Left ventricle myocardium inferior (tissue), 1 donor: ENCODE results near the gene CALB2. TPM values are rescaled to one million over a fixed set of nuclear protein-coding genes. Genes with fewer than 3 reads are reported as not detected.

Source experiments
- DNase-seq: peaks from one replicate; pipeline ENCODE4 v3.0.0-alpha.2; 2020
- H3K27ac ChIP-seq: fragments of 200-600 bp; replicated peaks from 2 replicates; pipeline ENCODE4 v1.8.0; 2021
- H3K27me3 ChIP-seq: fragments of 200-600 bp; 2 replicates; pipeline ENCODE4 v1.8.0; 2021; ENCODE audit warnings: low read depth
- H3K36me3 ChIP-seq: fragments of 200-600 bp; 2 replicates; pipeline ENCODE4 v1.8.0; 2021
- H3K4me1 ChIP-seq: fragments of 200-600 bp; 2 replicates; pipeline ENCODE4 v1.8.0; 2021
- H3K4me3 ChIP-seq: fragments of 200-600 bp; 2 replicates; pipeline ENCODE4 v1.8.0; 2021; ENCODE audit warnings: mild to moderate bottlenecking, moderate library complexity
- H3K9me3 ChIP-seq: fragments of 200-600 bp; replicated peaks from 2 replicates; pipeline ENCODE4 v1.8.0; 2021
- intact Hi-C: fragments of 100-400 bp; cut with micrococcal nuclease; formaldehyde crosslinking; loops from one replicate; pipeline ENCODE4 v1.11.0; 2022
- total RNA-seq: library from RNA; stranded (reverse); fragmentation: NEBNext Ultra II Directional; extraction: Animal tissue kit (Norgen Biotek cat#: 25700); gene quantifications from one replicate; pipeline ENCODE4 v1.2.1, GENCODE V29; 2021
- TF ChIP-seq, protein P1 (sequence below): fragments of 200-600 bp; IDR thresholded peaks from 2 replicates; pipeline ENCODE4 v1.8.0; 2021; ENCODE audit warnings: antibody characterized with exemption, mild to moderate bottlenecking, borderline replicate concordance
- donor health status: DM: no; HTN: yes; CAD: no; lungs with severe emphysema.

CALB2 gene
- total RNA-seq, 1 donor from 2014 or later: 0.36 TPM

DNA sequence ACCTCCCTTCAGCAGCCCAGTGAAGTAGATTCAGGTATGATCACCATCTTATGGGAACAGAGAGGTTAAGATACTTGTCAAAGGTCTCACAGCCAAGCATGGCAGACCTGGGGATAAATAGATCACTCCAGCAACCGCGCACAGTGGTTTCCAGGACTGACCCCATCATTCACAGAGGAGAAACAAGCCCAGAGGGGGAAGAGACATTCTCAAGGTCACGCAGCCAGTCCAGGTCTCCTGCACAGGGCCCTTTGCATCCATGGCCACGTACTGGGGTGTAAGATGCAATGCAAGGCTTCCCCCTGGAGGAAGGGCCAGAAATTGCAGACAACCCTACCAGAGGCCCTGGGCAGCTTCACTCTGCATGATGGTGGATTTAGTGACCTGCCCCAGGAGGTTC lies 63.4 kb downstream of the CALB2 start:
- H3K27me3 ChIP-seq: peaks cover 87% of the 10 kb centered on the region

DNA sequence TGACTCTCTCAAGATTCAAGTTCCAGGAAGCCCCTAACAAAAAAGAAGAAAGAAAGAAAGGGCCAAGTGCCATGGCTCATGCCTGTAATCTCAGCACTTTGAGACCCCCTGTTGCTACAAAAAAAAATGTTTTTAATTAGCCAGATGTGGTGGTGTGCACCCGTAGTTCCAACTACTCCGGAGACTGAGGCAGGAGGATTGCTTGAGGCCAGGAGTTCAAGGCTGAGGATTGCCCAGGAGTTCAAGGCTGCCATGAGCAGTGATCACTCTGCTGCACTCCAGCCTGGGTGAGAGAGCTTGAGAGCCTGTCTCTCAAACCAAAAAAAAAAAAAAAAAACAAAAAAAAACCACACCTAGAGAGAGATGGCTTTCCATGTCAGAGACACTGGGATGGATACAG lies 64.5 kb downstream of the CALB2 start:
- DNase-seq: no peak
- Histone ChIP-seq H3K9me3 (peaks cover 16% of the 10 kb centered on the region), H3K27me3 (peaks cover 87% of the 10 kb centered on the region), H3K36me3 (no peaks in the 10 kb centered on the region), H3K27ac (no peak overlapping the region), H3K4me1 (no peaks in the 10 kb centered on the region), H3K4me3 (no peak overlapping the region)
- TF ChIP-seq, protein P1, sequence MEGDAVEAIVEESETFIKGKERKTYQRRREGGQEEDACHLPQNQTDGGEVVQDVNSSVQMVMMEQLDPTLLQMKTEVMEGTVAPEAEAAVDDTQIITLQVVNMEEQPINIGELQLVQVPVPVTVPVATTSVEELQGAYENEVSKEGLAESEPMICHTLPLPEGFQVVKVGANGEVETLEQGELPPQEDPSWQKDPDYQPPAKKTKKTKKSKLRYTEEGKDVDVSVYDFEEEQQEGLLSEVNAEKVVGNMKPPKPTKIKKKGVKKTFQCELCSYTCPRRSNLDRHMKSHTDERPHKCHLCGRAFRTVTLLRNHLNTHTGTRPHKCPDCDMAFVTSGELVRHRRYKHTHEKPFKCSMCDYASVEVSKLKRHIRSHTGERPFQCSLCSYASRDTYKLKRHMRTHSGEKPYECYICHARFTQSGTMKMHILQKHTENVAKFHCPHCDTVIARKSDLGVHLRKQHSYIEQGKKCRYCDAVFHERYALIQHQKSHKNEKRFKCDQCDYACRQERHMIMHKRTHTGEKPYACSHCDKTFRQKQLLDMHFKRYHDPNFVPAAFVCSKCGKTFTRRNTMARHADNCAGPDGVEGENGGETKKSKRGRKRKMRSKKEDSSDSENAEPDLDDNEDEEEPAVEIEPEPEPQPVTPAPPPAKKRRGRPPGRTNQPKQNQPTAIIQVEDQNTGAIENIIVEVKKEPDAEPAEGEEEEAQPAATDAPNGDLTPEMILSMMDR: no peak
- intact Hi-C loops: no loop called here

More for the DNA sequence above, 63.4 kb downstream of the CALB2 start:
- Histone ChIP-seq H3K9me3 (peaks cover 10% of the 10 kb centered on the region), H3K4me1 (no peaks in the 10 kb centered on the region), H3K27ac (no peak overlapping the region), H3K36me3 (no peaks in the 10 kb centered on the region), H3K4me3 (no peak overlapping the region)
- TF ChIP-seq, protein P1: no peak
- DNase-seq: no peak
- intact Hi-C loops: no loop called here

DNA sequence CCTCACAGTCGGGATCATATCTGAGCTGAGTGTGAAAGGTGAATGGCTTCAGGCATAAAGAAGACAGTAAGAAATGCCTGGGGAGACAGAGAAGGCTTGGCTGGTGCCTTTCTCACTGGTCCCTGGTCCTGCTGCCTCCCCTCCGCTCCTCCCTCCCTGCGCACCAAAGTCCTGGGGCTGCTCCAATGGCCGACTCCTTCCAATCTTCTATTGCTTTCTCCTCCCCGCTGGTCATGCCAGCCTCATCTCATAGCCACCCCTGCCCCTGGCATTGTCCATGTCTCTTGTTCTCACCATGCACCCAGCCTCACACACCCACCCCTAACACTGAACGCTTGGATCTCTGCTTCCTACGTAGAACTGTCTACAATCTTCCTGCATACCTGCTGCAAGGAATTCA lies 65.3 kb downstream of the CALB2 start:
- no peak overlapping the region for H3K4me3 ChIP-seq
- intact Hi-C loops: no loop called here
- peaks cover 95% of the 10 kb centered on the region for H3K27me3 ChIP-seq
- no peak overlapping the region for H3K27ac ChIP-seq
- TF ChIP-seq, protein P1: no peak
- H3K9me3 ChIP-seq: peaks cover 24% of the 10 kb centered on the region
- no peak for DNase-seq
- H3K4me1 ChIP-seq: no peaks in the 10 kb centered on the region
- H3K36me3 ChIP-seq: no peaks in the 10 kb centered on the region

DNA sequence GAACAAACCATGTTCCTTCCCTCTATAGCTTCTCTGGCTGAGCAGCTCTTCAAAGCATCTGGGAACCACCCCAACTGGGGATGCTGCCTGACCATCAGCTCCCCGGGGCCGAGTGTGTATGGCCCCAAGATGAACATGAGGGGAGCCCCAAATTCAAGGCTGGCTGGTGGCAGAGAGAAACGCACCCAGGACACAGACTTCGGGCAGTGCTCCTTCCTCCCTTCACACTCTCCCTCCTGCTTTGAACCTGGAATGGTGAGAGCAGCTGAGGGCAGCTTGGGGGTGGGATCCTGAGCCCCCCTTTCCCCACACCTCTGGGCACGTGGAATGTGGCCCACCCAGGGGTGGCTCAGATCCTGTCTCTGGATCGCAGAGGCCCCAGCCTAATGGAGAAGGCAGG lies 66.1 kb downstream of the CALB2 start:
- DNase-seq: no peak
- TF ChIP-seq, protein P1: no peak
- intact Hi-C loops: no loop called here
- no peak overlapping the region for H3K27ac ChIP-seq
- peaks cover 100% of the 10 kb centered on the region for H3K27me3 ChIP-seq
- H3K4me3 ChIP-seq: no peak overlapping the region
- H3K9me3 ChIP-seq: peaks cover 28% of the 10 kb centered on the region
- H3K36me3 ChIP-seq: no peaks in the 10 kb centered on the region
- H3K4me1 ChIP-seq: no peaks in the 10 kb centered on the region

DNA sequence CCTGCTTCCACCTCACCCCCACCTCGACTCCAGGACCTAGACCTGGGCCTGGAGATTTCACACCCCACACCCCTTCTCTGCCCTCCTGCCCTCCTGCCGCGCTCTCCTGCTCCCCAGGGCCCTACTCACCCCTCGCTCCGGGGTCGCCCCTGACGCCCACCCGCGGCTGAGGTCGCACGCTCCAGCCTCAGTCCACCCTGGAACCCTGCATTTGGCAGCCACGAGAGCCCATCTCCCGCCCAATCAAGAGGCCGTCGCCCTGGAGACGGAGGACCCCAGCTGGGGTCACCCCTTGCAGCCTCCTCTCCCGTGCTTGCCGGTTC lies 67.2 kb downstream of the CALB2 start:
- no peaks in the 10 kb centered on the region for H3K36me3 ChIP-seq
- no peak overlapping the region for H3K4me3 ChIP-seq
- no peak for DNase-seq
- intact Hi-C loops: no loop called here
- H3K9me3 ChIP-seq: peaks cover 22% of the 10 kb centered on the region
- TF ChIP-seq, protein P1: no peak
- H3K27me3 ChIP-seq: peaks cover 100% of the 10 kb centered on the region
- H3K27ac ChIP-seq: no peak overlapping the region
- H3K4me1 ChIP-seq: no peaks in the 10 kb centered on the region
